ENCODE measurements around the gene MOCS3. TPM values are rescaled to one million over a fixed set of nuclear protein-coding genes. Genes with fewer than 3 reads are reported as not detected.

MOCS3 gene
- polyA plus RNA-seq, 6 donors from 2014 or later = 3.8 to 5.0 (median 4.1) TPM

- peaks cover 0 to 7% of the 10 kb centered on the region in 2 donors for H3K36me3 Mint-ChIP-seq
- no peak overlapping the region for H3K4me3 Mint-ChIP-seq
- ATAC-seq (ENCODE audit: low read depth in 2 of 2) = no peak
- peaks cover under 1 to 33% (median 24%) of the 10 kb centered on the region in 3 donors for H3K27me3 Mint-ChIP-seq
- peaks cover 0 to 2% (median 0%) of the 10 kb centered on the region in 7 donors for H3K9me3 Mint-ChIP-seq
- H3K27ac Mint-ChIP-seq = no peak overlapping the region
- H3K4me1 Mint-ChIP-seq = peaks cover 4 to 31% (median 6%) of the 10 kb centered on the region in 3 donors
- no peak for DNase-seq
These were observed 38.6 kb downstream of the MOCS3 start for GRCh38 chr20:50996901-50997865.

GRCh38 chr20:50999355-50999754, 40.7 kb downstream of the MOCS3 start:
- H3K27me3 Mint-ChIP-seq = peaks cover 5 to 39% (median 29%) of the 10 kb centered on the region in 3 donors
- no peak overlapping the region for H3K4me3 Mint-ChIP-seq
- H3K36me3 Mint-ChIP-seq = peaks cover 0 to 7% of the 10 kb centered on the region in 2 donors
- peak overlapping the region in 2 of 6 donors; percentile 55 to 91 for H3K27ac Mint-ChIP-seq
- no peaks in the 10 kb centered on the region for H3K9me3 Mint-ChIP-seq
- peaks cover 0 to 17% (median 0%) of the 10 kb centered on the region in 3 donors for H3K4me1 Mint-ChIP-seq
- DNase-seq (no peak), ATAC-seq (ENCODE audit: low read depth in 2 of 2) (no peak)

GRCh38 chr20:51001430-51002265, 43.0 kb downstream of the MOCS3 start:
- peaks cover 0 to 14% of the 10 kb centered on the region in 2 donors for H3K36me3 Mint-ChIP-seq
- H3K4me3 Mint-ChIP-seq = no peak overlapping the region
- peak overlapping the region in 2 of 6 donors; percentile 60 to 75 for H3K27ac Mint-ChIP-seq
- no peaks in the 10 kb centered on the region for H3K9me3 Mint-ChIP-seq
- ATAC-seq (ENCODE audit: low read depth in 2 of 2) = no peak
- H3K27me3 Mint-ChIP-seq = peaks cover 5 to 49% (median 48%) of the 10 kb centered on the region in 3 donors
- peaks cover 0 to 10% (median 0%) of the 10 kb centered on the region in 3 donors for H3K4me1 Mint-ChIP-seq
- DNase-seq = no peak

- DNase-seq (no peak), ATAC-seq (ENCODE audit: low read depth in 2 of 2) (no peak)
- H3K27ac Mint-ChIP-seq = peak overlapping the region in 1 of 6 donors; percentile 89
- H3K4me3 Mint-ChIP-seq = no peak overlapping the region
- H3K4me1 Mint-ChIP-seq = peaks cover 0 to 10% (median 0%) of the 10 kb centered on the region in 3 donors
- H3K9me3 Mint-ChIP-seq = no peaks in the 10 kb centered on the region
- H3K27me3 Mint-ChIP-seq = peaks cover 5 to 49% (median 48%) of the 10 kb centered on the region in 3 donors
- H3K36me3 Mint-ChIP-seq = peaks cover 0 to 14% of the 10 kb centered on the region in 2 donors
These were observed 44.0 kb downstream of the MOCS3 start for GRCh38 chr20:51002633-51003032.

- H3K27me3 Mint-ChIP-seq = peaks cover 5 to 46% (median 44%) of the 10 kb centered on the region in 3 donors
- H3K4me3 Mint-ChIP-seq = no peak overlapping the region
- H3K4me1 Mint-ChIP-seq = peaks cover 0 to 10% (median 0%) of the 10 kb centered on the region in 3 donors
- H3K27ac Mint-ChIP-seq = no peak overlapping the region
- peaks cover 3 to 14% of the 10 kb centered on the region in 2 donors for H3K36me3 Mint-ChIP-seq
- ATAC-seq (ENCODE audit: low read depth in 2 of 2) (no peak), DNase-seq (no peak)
- H3K9me3 Mint-ChIP-seq = no peaks in the 10 kb centered on the region
These were observed 45.1 kb downstream of the MOCS3 start for GRCh38 chr20:51003753-51004152.

GRCh38 chr20:51004305-51004727, 45.7 kb downstream of the MOCS3 start:
- Mint-ChIP-seq H3K27me3 (peaks cover 5 to 40% (median 38%) of the 10 kb centered on the region in 3 donors), H3K4me1 (peaks cover 0 to 9% (median 0%) of the 10 kb centered on the region in 3 donors), H3K36me3 (peaks cover 9 to 14% of the 10 kb centered on the region in 2 donors), H3K4me3 (no peak overlapping the region), H3K9me3 (no peaks in the 10 kb centered on the region), H3K27ac (peak overlapping the region in 1 of 6 donors; percentile 72)
- no peak for DNase-seq
- no peak for ATAC-seq (ENCODE audit: low read depth in 2 of 2)

- Mint-ChIP-seq H3K4me3 (peak overlapping the region in 1 of 8 donors; percentile 66), H3K4me1 (peaks cover 0 to 7% (median 0%) of the 10 kb centered on the region in 3 donors), H3K27me3 (peaks cover 5 to 36% (median 33%) of the 10 kb centered on the region in 3 donors), H3K36me3 (peaks cover 9 to 14% of the 10 kb centered on the region in 2 donors), H3K9me3 (no peaks in the 10 kb centered on the region), H3K27ac (peak overlapping the region in 1 of 6 donors; percentile 30)
- ATAC-seq (ENCODE audit: low read depth in 2 of 2) = no peak
- no peak for DNase-seq
These were observed 46.2 kb downstream of the MOCS3 start for GRCh38 chr20:51004781-51005180.

- Mint-ChIP-seq H3K4me1 (peaks cover 0 to 9% (median 0%) of the 10 kb centered on the region in 3 donors), H3K4me3 (no peak overlapping the region), H3K9me3 (no peaks in the 10 kb centered on the region), H3K36me3 (peaks cover 9 to 11% of the 10 kb centered on the region in 2 donors), H3K27me3 (peaks cover 5 to 34% (median 29%) of the 10 kb centered on the region in 3 donors), H3K27ac (no peak overlapping the region)
- ATAC-seq (ENCODE audit: low read depth in 2 of 2) (no peak), DNase-seq (no peak)
These were observed 46.6 kb downstream of the MOCS3 start for GRCh38 chr20:51005214-51005613.

- no peak for DNase-seq
- Mint-ChIP-seq H3K27me3 (peaks cover 0 to 20% (median 9%) of the 10 kb centered on the region in 3 donors), H3K27ac (no peak overlapping the region), H3K4me3 (no peak overlapping the region), H3K4me1 (peaks cover 0 to 27% (median 0%) of the 10 kb centered on the region in 3 donors), H3K9me3 (no peaks in the 10 kb centered on the region), H3K36me3 (peaks cover 8 to 9% of the 10 kb centered on the region in 2 donors)
- ATAC-seq (ENCODE audit: low read depth in 2 of 2) = no peak
These were observed 50.1 kb downstream of the MOCS3 start for GRCh38 chr20:51008718-51009117.

- Mint-ChIP-seq H3K4me1 (peaks cover 0 to 35% (median 6%) of the 10 kb centered on the region in 3 donors), H3K9me3 (no peaks in the 10 kb centered on the region), H3K4me3 (peak overlapping the region in 1 of 8 donors; percentile 9), H3K27ac (no peak overlapping the region), H3K27me3 (peaks cover 0 to 25% (median 15%) of the 10 kb centered on the region in 3 donors), H3K36me3 (peaks cover 8 to 9% of the 10 kb centered on the region in 2 donors)
- ATAC-seq (ENCODE audit: low read depth in 2 of 2) (no peak), DNase-seq (no peak)
These were observed 50.9 kb downstream of the MOCS3 start for GRCh38 chr20:51009303-51010042.

- no peak for DNase-seq
- Mint-ChIP-seq H3K27ac (no peak overlapping the region), H3K27me3 (peaks cover 0 to 27% (median 18%) of the 10 kb centered on the region in 3 donors), H3K36me3 (peaks cover 6 to 9% of the 10 kb centered on the region in 2 donors), H3K4me1 (peaks cover 0 to 39% (median 12%) of the 10 kb centered on the region in 3 donors), H3K4me3 (no peak overlapping the region), H3K9me3 (no peaks in the 10 kb centered on the region)
- ATAC-seq (ENCODE audit: low read depth in 2 of 2) = no peak
These were observed 51.4 kb downstream of the MOCS3 start for GRCh38 chr20:51010043-51010365.

- ATAC-seq (ENCODE audit: low read depth in 2 of 2) = no peak
- H3K4me1 Mint-ChIP-seq = peaks cover 0 to 45% (median 19%) of the 10 kb centered on the region in 3 donors
- H3K36me3 Mint-ChIP-seq = peaks cover 0 to 9% of the 10 kb centered on the region in 2 donors
- DNase-seq = no peak
- H3K4me3 Mint-ChIP-seq = peak overlapping the region in 1 of 8 donors; percentile 25
- H3K27ac Mint-ChIP-seq = peak overlapping the region in 1 of 6 donors; percentile 39
- no peaks in the 10 kb centered on the region for H3K9me3 Mint-ChIP-seq
- H3K27me3 Mint-ChIP-seq = peaks cover 0 to 27% (median 20%) of the 10 kb centered on the region in 3 donors
These were observed 52.3 kb downstream of the MOCS3 start for GRCh38 chr20:51010932-51011331.
